ENCODE results near the gene PCYT1A. TPM values are rescaled to one million over a fixed set of nuclear protein-coding genes. Genes with fewer than 3 reads are reported as not detected.

The PCYT1A gene
- total RNA-seq, 2 donors from 2014 or later, result 64.7 to 102 TPM

DNA sequence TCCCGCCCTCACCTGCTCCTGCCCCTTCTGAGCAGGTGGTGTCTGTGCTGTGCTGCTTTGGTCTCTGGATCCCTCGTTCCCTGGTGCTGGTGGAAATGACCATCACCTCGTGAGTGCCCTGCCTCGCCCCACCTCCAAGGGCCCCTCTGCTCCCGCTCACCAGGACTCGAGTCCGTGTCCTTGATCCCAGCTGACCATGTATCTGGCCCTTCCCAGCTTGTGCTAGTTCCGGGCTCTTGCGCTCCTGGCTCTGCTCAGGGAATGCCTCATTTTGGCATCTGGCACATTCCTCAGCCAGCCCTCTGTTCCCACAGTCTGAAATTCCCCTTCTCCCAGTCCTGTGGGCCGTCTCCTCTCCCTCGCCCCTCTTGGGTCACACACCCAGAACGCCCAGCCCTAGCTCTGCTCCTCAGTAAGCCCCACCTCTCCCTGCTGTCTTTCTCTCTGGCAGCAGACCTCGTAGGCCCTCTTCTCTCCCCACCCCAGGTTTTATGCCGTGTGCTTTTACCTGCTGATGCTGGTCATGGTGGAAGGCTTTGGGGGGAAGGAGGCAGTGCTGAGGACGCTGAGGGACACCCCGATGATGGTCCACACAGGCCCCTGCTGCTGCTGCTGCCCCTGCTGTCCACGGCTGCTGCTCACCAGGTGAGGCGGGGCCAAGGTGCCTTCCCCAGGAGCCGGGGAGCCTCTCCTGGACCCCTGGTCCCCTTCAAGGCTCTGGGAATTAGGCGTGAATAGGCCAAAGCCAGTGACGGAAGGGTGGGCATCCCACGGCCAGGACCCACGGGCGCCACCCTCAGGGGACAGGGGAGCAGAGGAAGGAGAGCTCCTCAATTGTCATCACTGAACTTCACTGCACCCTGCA is 59.7 kb downstream of the PCYT1A start:
- Histone ChIP-seq H3K9me3 (no peaks in the 10 kb centered on the region), H3K4me1 (ENCODE audit: control insufficient read depth in 1 of 2, low read depth in 2 of 2) (no peaks in the 10 kb centered on the region), H3K4me3 (no peak overlapping the region), H3K27me3 (replicated peaks; ENCODE audit: insufficient read depth) (no peaks in the 10 kb centered on the region), H3K36me3 (no peaks in the 10 kb centered on the region), H3K27ac (no peak overlapping the region)
- TF ChIP-seq, protein P1, sequence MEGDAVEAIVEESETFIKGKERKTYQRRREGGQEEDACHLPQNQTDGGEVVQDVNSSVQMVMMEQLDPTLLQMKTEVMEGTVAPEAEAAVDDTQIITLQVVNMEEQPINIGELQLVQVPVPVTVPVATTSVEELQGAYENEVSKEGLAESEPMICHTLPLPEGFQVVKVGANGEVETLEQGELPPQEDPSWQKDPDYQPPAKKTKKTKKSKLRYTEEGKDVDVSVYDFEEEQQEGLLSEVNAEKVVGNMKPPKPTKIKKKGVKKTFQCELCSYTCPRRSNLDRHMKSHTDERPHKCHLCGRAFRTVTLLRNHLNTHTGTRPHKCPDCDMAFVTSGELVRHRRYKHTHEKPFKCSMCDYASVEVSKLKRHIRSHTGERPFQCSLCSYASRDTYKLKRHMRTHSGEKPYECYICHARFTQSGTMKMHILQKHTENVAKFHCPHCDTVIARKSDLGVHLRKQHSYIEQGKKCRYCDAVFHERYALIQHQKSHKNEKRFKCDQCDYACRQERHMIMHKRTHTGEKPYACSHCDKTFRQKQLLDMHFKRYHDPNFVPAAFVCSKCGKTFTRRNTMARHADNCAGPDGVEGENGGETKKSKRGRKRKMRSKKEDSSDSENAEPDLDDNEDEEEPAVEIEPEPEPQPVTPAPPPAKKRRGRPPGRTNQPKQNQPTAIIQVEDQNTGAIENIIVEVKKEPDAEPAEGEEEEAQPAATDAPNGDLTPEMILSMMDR (IDR thresholded peaks at IDR 0.05), result no peak
- ATAC-seq (ENCODE audit: insufficient number of reproducible peaks, low FRiP score, low read depth) (no peak), DNase-seq (ENCODE audit: low spot score) (no peak)

DNA sequence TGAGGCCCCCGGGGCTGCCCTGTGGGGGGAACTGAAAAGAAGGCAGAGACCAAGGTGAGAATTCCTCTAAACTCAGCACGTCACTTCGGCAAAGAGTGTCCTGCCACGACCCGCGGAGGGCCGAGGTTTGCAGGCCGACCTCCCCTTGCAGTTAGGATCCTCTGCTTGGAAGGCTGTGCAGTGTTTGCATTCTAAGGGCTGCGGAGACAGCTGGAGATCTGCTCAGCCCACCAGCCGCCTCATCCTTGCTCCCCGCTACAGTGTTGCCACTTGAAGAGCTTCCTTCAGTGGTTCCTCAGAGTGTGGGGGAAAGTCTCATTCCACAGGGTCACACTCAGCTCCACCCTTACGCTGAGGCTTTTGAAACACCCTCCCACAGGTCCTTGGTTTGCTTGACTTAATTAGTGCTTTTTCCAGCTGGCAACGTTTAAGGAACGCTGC is 60.4 kb downstream of the PCYT1A start:
- ATAC-seq (ENCODE audit: insufficient number of reproducible peaks, low FRiP score, low read depth) (no peak), DNase-seq (ENCODE audit: low spot score) (no peak)
- Histone ChIP-seq H3K36me3 (no peaks in the 10 kb centered on the region), H3K9me3 (no peaks in the 10 kb centered on the region), H3K27me3 (replicated peaks; ENCODE audit: insufficient read depth) (no peaks in the 10 kb centered on the region), H3K4me1 (ENCODE audit: control insufficient read depth in 1 of 2, low read depth in 2 of 2) (no peaks in the 10 kb centered on the region), H3K27ac (no peak overlapping the region), H3K4me3 (no peak overlapping the region)
- TF ChIP-seq, protein P1 (IDR thresholded peaks at IDR 0.05), result no peak

DNA sequence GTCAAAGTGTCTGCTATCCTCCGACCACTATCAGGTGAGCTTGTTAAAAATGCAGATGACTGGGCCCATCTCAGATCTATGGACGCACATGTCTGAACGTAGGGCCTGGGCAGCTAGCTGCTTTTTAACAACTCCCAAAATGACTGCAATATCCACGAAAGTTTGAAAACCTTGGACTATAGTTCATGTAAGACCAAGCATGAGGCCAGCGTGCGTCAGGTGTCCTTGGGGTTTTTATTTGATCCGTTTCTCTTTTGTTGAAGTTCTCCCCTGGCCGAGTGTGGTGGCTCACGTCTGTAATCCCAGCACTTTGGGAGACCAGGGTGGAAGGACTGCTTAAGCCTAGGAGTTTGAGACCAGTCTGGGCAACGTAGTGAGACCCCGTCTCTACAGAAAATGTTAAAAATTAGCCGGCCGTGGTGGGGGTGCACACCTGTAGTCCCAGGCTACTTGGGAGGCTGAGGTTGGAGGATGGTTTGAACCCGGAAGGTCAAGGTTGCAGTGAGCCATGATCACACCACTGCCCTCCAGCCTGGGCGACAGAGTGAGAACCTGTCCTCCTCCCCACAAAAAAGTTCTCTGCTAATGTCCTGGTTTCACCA is 61.7 kb downstream of the PCYT1A start:
- Histone ChIP-seq H3K9me3 (no peaks in the 10 kb centered on the region), H3K27me3 (replicated peaks; ENCODE audit: insufficient read depth) (no peaks in the 10 kb centered on the region), H3K4me3 (no peak overlapping the region), H3K36me3 (no peaks in the 10 kb centered on the region), H3K4me1 (ENCODE audit: control insufficient read depth in 1 of 2, low read depth in 2 of 2) (no peaks in the 10 kb centered on the region), H3K27ac (no peak overlapping the region)
- DNase-seq (ENCODE audit: low spot score) (no peak), ATAC-seq (ENCODE audit: insufficient number of reproducible peaks, low FRiP score, low read depth) (no peak)
- TF ChIP-seq, protein P1 (IDR thresholded peaks at IDR 0.05), result no peak

DNA sequence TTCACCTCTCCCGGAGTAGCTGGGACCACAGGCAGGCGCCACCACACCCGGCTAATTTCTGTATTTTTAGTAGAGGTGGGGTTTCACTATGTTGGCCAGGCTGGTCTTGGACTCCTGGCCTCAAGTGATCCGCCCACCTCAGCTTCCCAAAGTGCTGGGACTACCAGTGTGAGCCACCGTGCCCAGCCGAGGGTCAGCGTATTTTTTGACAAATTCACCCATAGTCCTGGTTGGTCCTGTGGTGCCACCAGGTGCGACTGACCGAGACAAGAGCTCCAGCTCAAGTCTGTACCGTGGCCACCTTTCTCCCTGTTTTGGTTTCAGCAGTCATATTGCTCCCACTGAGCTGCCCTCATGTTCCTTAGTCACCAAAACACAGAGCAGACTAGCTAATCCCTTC is 62.4 kb downstream of the PCYT1A start:
- no peak overlapping the region for H3K4me3 ChIP-seq
- no peaks in the 10 kb centered on the region for H3K9me3 ChIP-seq
- H3K4me1 ChIP-seq (ENCODE audit: control insufficient read depth in 1 of 2, low read depth in 2 of 2), result peaks cover 0 to under 1% of the 10 kb centered on the region in 2 donors
- H3K27ac ChIP-seq, result no peak overlapping the region
- TF ChIP-seq, protein P1 (IDR thresholded peaks at IDR 0.05), result no peak
- DNase-seq (ENCODE audit: low spot score) (no peak), ATAC-seq (ENCODE audit: insufficient number of reproducible peaks, low FRiP score, low read depth) (no peak)
- H3K27me3 ChIP-seq (replicated peaks; ENCODE audit: insufficient read depth), result no peaks in the 10 kb centered on the region
- no peaks in the 10 kb centered on the region for H3K36me3 ChIP-seq

DNA sequence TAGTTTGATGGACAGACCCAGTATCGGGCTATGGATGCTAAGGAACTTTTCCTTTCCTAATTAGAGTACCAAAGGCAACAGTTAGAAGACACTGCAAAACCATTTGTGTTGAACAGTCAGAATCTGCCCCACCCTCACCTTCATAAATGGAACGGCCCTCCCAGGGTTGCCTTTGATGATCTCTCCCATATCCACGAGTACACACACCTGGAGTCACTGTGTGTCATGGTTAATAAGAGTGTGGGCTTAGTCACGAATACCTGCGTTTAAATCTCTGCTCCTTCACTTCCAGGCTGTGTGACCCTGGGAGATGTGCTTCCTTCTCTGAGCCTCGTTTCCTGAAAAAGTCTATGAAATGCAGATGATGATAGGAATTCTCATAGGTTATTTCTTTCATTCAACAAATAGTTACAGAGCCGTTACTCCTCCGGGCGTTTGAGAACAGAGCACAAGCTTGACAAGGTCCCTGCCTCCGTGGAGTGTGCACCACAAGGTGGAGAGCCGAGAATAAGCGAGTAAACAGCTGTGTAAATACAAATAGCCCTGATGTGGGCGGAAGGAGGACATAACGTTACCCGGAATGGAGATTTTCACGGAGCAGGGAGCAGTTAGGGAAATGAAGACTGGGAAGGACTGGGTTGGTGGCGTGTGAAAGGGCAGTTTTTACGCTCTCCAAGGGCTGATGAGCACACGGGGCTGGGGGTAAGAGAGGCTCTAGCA is 64.5 kb downstream of the PCYT1A start:
- TF ChIP-seq, protein P1 (IDR thresholded peaks at IDR 0.05), result no peak
- no peak for DNase-seq (ENCODE audit: low spot score)
- H3K4me1 ChIP-seq (ENCODE audit: control insufficient read depth in 1 of 2, low read depth in 2 of 2), result peaks cover 0 to 9% of the 10 kb centered on the region in 2 donors
- no peak overlapping the region for H3K27ac ChIP-seq
- H3K27me3 ChIP-seq (replicated peaks; ENCODE audit: insufficient read depth), result no peaks in the 10 kb centered on the region
- no peak for ATAC-seq (ENCODE audit: insufficient number of reproducible peaks, low FRiP score, low read depth)
- no peaks in the 10 kb centered on the region for H3K36me3 ChIP-seq
- H3K4me3 ChIP-seq, result no peak overlapping the region
- H3K9me3 ChIP-seq, result no peaks in the 10 kb centered on the region
